OCI-LY7 (cell line): ENCODE measurements around the gene ARRDC1.
A peak's percentile ranks its signal among the peaks of the same experiment; 100 is the strongest.

Experiments used
- CTCF ChIP-seq: fragments of 200-600 bp; sonication (generic); conservative IDR thresholded peaks from 2 replicates; pipeline ENCODE4 v1.5.1; 2014; ENCODE audit warnings: mild to moderate bottlenecking, antibody characterized with exemption, low read length, moderate library complexity, mixed read lengths
- EZH2phosphoT487 ChIP-seq: fragments of 200-600 bp; sonication (generic); IDR thresholded peaks from 2 replicates; pipeline ENCODE4 v1.6.1; 2018; ENCODE audit warnings: low read depth, borderline replicate concordance, mild to moderate bottlenecking, mixed run types, antibody characterized with exemption, low read length, moderate library complexity, mixed read lengths

- TF ChIP-seq CTCF (peak; percentile 76), EZH2phosphoT487 (no peak)
Observed at GRCh38 chr9:137582286-137582860, 23.1 kb upstream of the ARRDC1 start.
